IMR-90 (cell line): ENCODE measurements around the gene VPS26B. TPM values are rescaled to one million over a fixed set of nuclear protein-coding genes. Genes with fewer than 3 reads are reported as not detected.

ENCODE experiments used
- ATAC-seq: fragments of 200-7000 bp; cut with Tn5 transposase; 2 replicates; pipeline ENCODE4 v1.9.1; 2020; ENCODE audit warnings: low read depth, mild to moderate bottlenecking, moderate library complexity
- BruUV-seq: library from RNA; stranded (reverse); fragments of 400-500 nt; replicated peaks from 2 replicates; lab custom pipeline; 2021; lab: Mats Ljungman, UMichigan
- CTCF ChIA-PET: fragments of 300-600 bp; formaldehyde crosslinking; extraction: SDS; loops from one replicate; lab custom pipeline; 2021; ENCODE audit warnings: antibody characterized with exemption; lab: Yijun Ruan, JAX
- POLR2A ChIA-PET: fragments of 300-600 bp; sonication (Branson Sonifier 250); formaldehyde crosslinking; loops from one replicate; lab custom pipeline; 2022; ENCODE audit warnings: antibody characterized with exemption; ENCODE audit not compliant: unreplicated experiment; lab: Charles Lee
- DNase-seq: peaks from one replicate; pipeline ENCODE4 v3.0.0; 2013
- H2AFZ ChIP-seq: replicated peaks from 2 replicates; pipeline ENCODE3; 2013; ENCODE audit warnings: low read length, mild to moderate bottlenecking; ENCODE audit not compliant: poor library complexity
- H2AK5ac ChIP-seq: 2 replicates; pipeline ENCODE4 v1.6.1; 2013; ENCODE audit warnings: low read depth, low read length, inconsistent platforms
- H2AK9ac ChIP-seq: replicated peaks from 2 replicates; pipeline ENCODE3; 2013; ENCODE audit warnings: mild to moderate bottlenecking, low read depth, low read length, moderate library complexity; ENCODE audit not compliant: poor library complexity
- H2BK120ac ChIP-seq: 2 replicates; pipeline ENCODE4 v1.6.1; 2013; ENCODE audit warnings: low read depth, low read length, inconsistent platforms
- H2BK15ac ChIP-seq: 3 replicates; pipeline ENCODE4 v1.6.1; 2013; ENCODE audit warnings: low read depth, low read length, inconsistent platforms
- H2BK20ac ChIP-seq: 2 replicates; pipeline ENCODE4 v1.6.1; 2013; ENCODE audit warnings: low read depth, mild to moderate bottlenecking, inconsistent platforms, low read length, moderate library complexity
- H2BK5ac ChIP-seq: 2 replicates; pipeline ENCODE4 v1.6.1; 2013; ENCODE audit warnings: mild to moderate bottlenecking, low read depth, low read length, inconsistent platforms; ENCODE audit not compliant: poor library complexity, severe bottlenecking
- H3K14ac ChIP-seq: replicated peaks from 2 replicates; pipeline ENCODE4 v1.6.1; 2013; ENCODE audit warnings: low read depth, low read length, inconsistent platforms
- H3K18ac ChIP-seq: 2 replicates; pipeline ENCODE4 v1.6.1; 2013; ENCODE audit warnings: low read depth, low read length, control low read depth
- H3K23ac ChIP-seq: 2 replicates; pipeline ENCODE4 v1.6.1; 2013; ENCODE audit warnings: low read depth, low read length, inconsistent platforms
- H3K27ac ChIP-seq: 2 replicates; pipeline ENCODE4 v1.5.1; 2013; ENCODE audit warnings: mild to moderate bottlenecking, control low read depth, low read length; ENCODE audit not compliant: insufficient read depth
- H3K27me3 ChIP-seq: 2 replicates; pipeline ENCODE4 v1.6.1; 2013; ENCODE audit warnings: low read length; ENCODE audit not compliant: control insufficient read depth, insufficient read depth
- H3K36me3 ChIP-seq: 2 replicates; pipeline ENCODE4 v1.6.1; 2013; ENCODE audit warnings: low read length, mixed read lengths; ENCODE audit not compliant: control insufficient read depth, insufficient read depth
- H3K4ac ChIP-seq: 2 replicates; pipeline ENCODE4 v1.6.1; 2013; ENCODE audit warnings: low read depth, low read length, inconsistent platforms
- H3K4me1 ChIP-seq: 2 replicates; pipeline ENCODE4 v1.6.1; 2013; ENCODE audit warnings: low read length, mixed read lengths; ENCODE audit not compliant: control insufficient read depth, insufficient read depth
- H3K4me2 ChIP-seq: 2 replicates; pipeline ENCODE4 v1.6.1; 2013; ENCODE audit warnings: low read depth, mild to moderate bottlenecking, control low read depth, low read length, moderate library complexity
- H3K4me3 ChIP-seq: 2 replicates; pipeline ENCODE4 v1.5.1; 2013; ENCODE audit warnings: low read depth, mild to moderate bottlenecking, control low read depth, low read length, moderate library complexity; ENCODE audit not compliant: insufficient read depth
- H3K56ac ChIP-seq: 2 replicates; pipeline ENCODE4 v1.6.1; 2013; ENCODE audit warnings: low read length, inconsistent platforms; ENCODE audit not compliant: insufficient read depth; ENCODE audit errors: extremely low read depth
- H3K79me1 ChIP-seq, 2 experiments: 2 replicates each; pipeline ENCODE4 v1.6.1; 2013; ENCODE audit warnings: low read length in 2 of 2, inconsistent platforms in 1 of 2, low read depth in 1 of 2
- H3K9ac ChIP-seq: 2 replicates; pipeline ENCODE4 v1.6.1; 2013; ENCODE audit warnings: low read depth, low read length, control low read depth
- H3K9me1 ChIP-seq: 2 replicates; pipeline ENCODE4 v1.6.1; 2013; ENCODE audit warnings: low read length, inconsistent platforms; ENCODE audit not compliant: insufficient read depth
- H3K9me3 ChIP-seq: 2 replicates; pipeline ENCODE4 v1.6.1; 2013; ENCODE audit warnings: low read length; ENCODE audit not compliant: control insufficient read depth, insufficient read depth
- H4K20me1 ChIP-seq: 2 replicates; pipeline ENCODE4 v1.6.1; 2013; ENCODE audit warnings: low read length, inconsistent platforms; ENCODE audit not compliant: insufficient read depth
- H4K5ac ChIP-seq: 2 replicates; pipeline ENCODE4 v1.6.1; 2013; ENCODE audit warnings: mild to moderate bottlenecking, low read depth, low read length, control low read depth
- H4K8ac ChIP-seq, 2 experiments: 2 replicates each; pipeline ENCODE4 v1.6.1; 2013; ENCODE audit warnings: low read depth in 2 of 2, low read length in 2 of 2, control low read depth in 1 of 2, inconsistent platforms in 1 of 2
- H4K91ac ChIP-seq: 2 replicates; pipeline ENCODE4 v1.6.1; 2013; ENCODE audit warnings: low read depth, low read length, inconsistent platforms; ENCODE audit not compliant: insufficient read depth
- BHLHE40 ChIP-seq: fragments of 150-350 bp; IDR thresholded peaks from 2 replicates; pipeline ENCODE4 v1.6.1; 2016; ENCODE audit warnings: mild to moderate bottlenecking, low read depth, low read length
- CEBPB ChIP-seq: IDR thresholded peaks from 2 replicates; pipeline ENCODE4 v1.6.1; 2012; ENCODE audit warnings: low read depth, low read length, improper control_type of control experiment
- CHD1 ChIP-seq: IDR thresholded peaks from 2 replicates; pipeline ENCODE4 v1.6.1; 2012; ENCODE audit warnings: low read depth, low read length, improper control_type of control experiment
- FOS ChIP-seq: fragments of 150-350 bp; IDR thresholded peaks from 2 replicates; pipeline ENCODE4 v1.6.1; 2016; ENCODE audit warnings: low read depth, low read length
- MAFK ChIP-seq: IDR thresholded peaks from 2 replicates; pipeline ENCODE4 v1.6.1; 2012; ENCODE audit warnings: low read depth, low read length, improper control_type of control experiment
- MAZ ChIP-seq: IDR thresholded peaks from 2 replicates; pipeline ENCODE4 v1.6.1; 2012; ENCODE audit warnings: low read depth, mild to moderate bottlenecking, low read length, improper control_type of control experiment, moderate library complexity, borderline replicate concordance
- MXI1 ChIP-seq: IDR thresholded peaks from 2 replicates; pipeline ENCODE4 v1.6.1; 2012; ENCODE audit warnings: low read depth, mild to moderate bottlenecking, low read length, moderate library complexity, borderline replicate concordance
- NFE2L2 ChIP-seq: fragments of 150-350 bp; IDR thresholded peaks from 2 replicates; pipeline ENCODE4 v1.6.1; 2016; ENCODE audit warnings: low read depth, mild to moderate bottlenecking, low read length
- POLR2A ChIP-seq: IDR thresholded peaks from 2 replicates; pipeline ENCODE4 v1.6.1; 2012; ENCODE audit warnings: mild to moderate bottlenecking, low read depth, low read length
- RAD21 ChIP-seq: IDR thresholded peaks from 2 replicates; pipeline ENCODE4 v1.6.1; 2012; ENCODE audit warnings: low read length, improper control_type of control experiment
- RCOR1 ChIP-seq: IDR thresholded peaks from 2 replicates; pipeline ENCODE4 v1.6.1; 2012; ENCODE audit warnings: mild to moderate bottlenecking, low read length, improper control_type of control experiment; ENCODE audit not compliant: insufficient replicate concordance
- RFX5 ChIP-seq: IDR thresholded peaks from 2 replicates; pipeline ENCODE4 v1.8.0; 2012; ENCODE audit warnings: low read depth, mild to moderate bottlenecking, low read length, moderate library complexity
- SMC3 ChIP-seq: fragments of 150-350 bp; IDR thresholded peaks from 2 replicates; pipeline ENCODE4 v1.6.1; 2016; ENCODE audit warnings: low read depth, mild to moderate bottlenecking, antibody characterized with exemption, low read length, moderate library complexity
- WGBS, 2 experiments: methylation state at CpG; one replicate each; pipeline versions ENCODE4 v1.1.5 to v1.1.7; 2013; ENCODE audit warnings: missing lambda C conversion rate in 2 of 2; ENCODE audit not compliant: insufficient read length in 1 of 2; ENCODE audit errors: extremely low coverage in 2 of 2; 5-methylcytosine and 5-hydroxymethylcytosine counted together
- dilution Hi-C: fragments of 300-500 bp; cut with HindIII; formaldehyde crosslinking; loops from one replicate; pipeline ENCODE4 v1.14.3; 2018; ENCODE audit warnings: low sequenced_read_pairs; ENCODE audit not compliant: unreplicated experiment
- in situ Hi-C: fragments of 300-500 bp; cut with MboI; formaldehyde crosslinking; loops from 3 replicates; pipeline ENCODE4 v1.14.3; 2019; ENCODE audit warnings: low sequenced_read_pairs, inconsistent platforms, mixed read lengths
- intact Hi-C: fragments of 100-400 bp; cut with micrococcal nuclease; formaldehyde crosslinking; loops from 2 replicates; pipeline ENCODE4 v1.10.0; 2022
- polyA plus RNA-seq, 3 experiments: library from polyadenylated mRNA; depleted of rRNA; stranded (reverse); fragments of >200 nt; gene quantifications; 2 replicates each; pipeline ENCODE4 v1.2.3, GENCODE V29; 2012; ENCODE audit warnings: low replicate concordance in 1 of 3
- total RNA-seq: library from RNA; depleted of rRNA; stranded (reverse); fragments of >200 nt; gene quantifications from 2 replicates; pipeline ENCODE4 v1.2.3, GENCODE V29; 2012
- TF ChIP-seq, protein P1 (sequence below): conservative IDR thresholded peaks from 2 replicates; pipeline ENCODE4 v1.5.1; 2012; ENCODE audit warnings: mild to moderate bottlenecking, low read depth, low read length, improper control_type of control experiment
- TF ChIP-seq, protein P2 (sequence below): fragments of 150-350 bp; IDR thresholded peaks from 2 replicates; pipeline ENCODE4 v1.6.1; 2016; ENCODE audit warnings: low read depth, mild to moderate bottlenecking, low read length, moderate library complexity, borderline replicate concordance
- TF ChIP-seq, protein P3 (sequence below): fragments of 150-350 bp; IDR thresholded peaks from 2 replicates; pipeline ENCODE4 v1.6.1; 2017; ENCODE audit warnings: mild to moderate bottlenecking, antibody characterized with exemption, low read length, low read depth

The VPS26B gene
- total and polyA plus RNA-seq, 2 of the 4 experiments (the other 2 are of a cell fraction) = 41.6 to 51.1 TPM

DNA sequence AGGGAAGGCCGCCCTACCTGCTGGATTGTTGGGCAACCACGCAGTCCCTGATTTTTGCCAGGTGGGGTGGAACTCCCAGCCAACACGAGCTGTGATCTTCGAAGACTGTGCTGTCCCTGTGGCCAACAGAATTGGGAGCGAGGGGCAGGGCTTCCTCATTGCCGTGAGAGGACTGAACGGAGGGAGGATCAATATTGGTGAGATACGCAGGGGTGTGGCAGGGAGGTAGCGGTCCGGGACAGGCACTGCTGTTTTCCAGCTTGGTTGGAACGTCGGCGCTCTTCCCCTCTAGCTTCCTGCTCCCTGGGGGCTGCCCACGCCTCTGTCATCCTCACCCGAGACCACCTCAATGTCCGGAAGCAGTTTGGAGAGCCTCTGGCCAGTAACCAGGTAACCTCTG is 36.5 kb downstream of the VPS26B start:
- TF ChIP-seq, protein P1, sequence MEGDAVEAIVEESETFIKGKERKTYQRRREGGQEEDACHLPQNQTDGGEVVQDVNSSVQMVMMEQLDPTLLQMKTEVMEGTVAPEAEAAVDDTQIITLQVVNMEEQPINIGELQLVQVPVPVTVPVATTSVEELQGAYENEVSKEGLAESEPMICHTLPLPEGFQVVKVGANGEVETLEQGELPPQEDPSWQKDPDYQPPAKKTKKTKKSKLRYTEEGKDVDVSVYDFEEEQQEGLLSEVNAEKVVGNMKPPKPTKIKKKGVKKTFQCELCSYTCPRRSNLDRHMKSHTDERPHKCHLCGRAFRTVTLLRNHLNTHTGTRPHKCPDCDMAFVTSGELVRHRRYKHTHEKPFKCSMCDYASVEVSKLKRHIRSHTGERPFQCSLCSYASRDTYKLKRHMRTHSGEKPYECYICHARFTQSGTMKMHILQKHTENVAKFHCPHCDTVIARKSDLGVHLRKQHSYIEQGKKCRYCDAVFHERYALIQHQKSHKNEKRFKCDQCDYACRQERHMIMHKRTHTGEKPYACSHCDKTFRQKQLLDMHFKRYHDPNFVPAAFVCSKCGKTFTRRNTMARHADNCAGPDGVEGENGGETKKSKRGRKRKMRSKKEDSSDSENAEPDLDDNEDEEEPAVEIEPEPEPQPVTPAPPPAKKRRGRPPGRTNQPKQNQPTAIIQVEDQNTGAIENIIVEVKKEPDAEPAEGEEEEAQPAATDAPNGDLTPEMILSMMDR = no peak
- no peak for TF ChIP-seq RAD21
- TF ChIP-seq, protein P2, sequence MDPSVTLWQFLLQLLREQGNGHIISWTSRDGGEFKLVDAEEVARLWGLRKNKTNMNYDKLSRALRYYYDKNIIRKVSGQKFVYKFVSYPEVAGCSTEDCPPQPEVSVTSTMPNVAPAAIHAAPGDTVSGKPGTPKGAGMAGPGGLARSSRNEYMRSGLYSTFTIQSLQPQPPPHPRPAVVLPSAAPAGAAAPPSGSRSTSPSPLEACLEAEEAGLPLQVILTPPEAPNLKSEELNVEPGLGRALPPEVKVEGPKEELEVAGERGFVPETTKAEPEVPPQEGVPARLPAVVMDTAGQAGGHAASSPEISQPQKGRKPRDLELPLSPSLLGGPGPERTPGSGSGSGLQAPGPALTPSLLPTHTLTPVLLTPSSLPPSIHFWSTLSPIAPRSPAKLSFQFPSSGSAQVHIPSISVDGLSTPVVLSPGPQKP = no peak
- no peak for TF ChIP-seq BHLHE40
- no peak for TF ChIP-seq MAFK
- TF ChIP-seq RCOR1 = no peak
- TF ChIP-seq CEBPB = no peak
- TF ChIP-seq SMC3 = no peak
- TF ChIP-seq RFX5 = no peak
- TF ChIP-seq, protein P3, sequence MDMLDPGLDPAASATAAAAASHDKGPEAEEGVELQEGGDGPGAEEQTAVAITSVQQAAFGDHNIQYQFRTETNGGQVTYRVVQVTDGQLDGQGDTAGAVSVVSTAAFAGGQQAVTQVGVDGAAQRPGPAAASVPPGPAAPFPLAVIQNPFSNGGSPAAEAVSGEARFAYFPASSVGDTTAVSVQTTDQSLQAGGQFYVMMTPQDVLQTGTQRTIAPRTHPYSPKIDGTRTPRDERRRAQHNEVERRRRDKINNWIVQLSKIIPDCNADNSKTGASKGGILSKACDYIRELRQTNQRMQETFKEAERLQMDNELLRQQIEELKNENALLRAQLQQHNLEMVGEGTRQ = no peak
- no peak for TF ChIP-seq POLR2A
- TF ChIP-seq MXI1 = no peak
- no peak for TF ChIP-seq NFE2L2
- TF ChIP-seq CHD1 = no peak
- no peak for TF ChIP-seq FOS
- TF ChIP-seq MAZ = no peak
- Histone ChIP-seq H3K36me3 (peaks cover 45% of the 10 kb centered on the region), H2BK15ac (no peak overlapping the region), H3K14ac (no peak overlapping the region), H2BK20ac (no peak overlapping the region), H3K23ac (no peak overlapping the region), H3K9ac (no peak overlapping the region), H3K18ac (no peak overlapping the region), H4K8ac (no peak overlapping the region), H3K4me2 (no peak overlapping the region), H3K9me3 (no peaks in the 10 kb centered on the region), H2AK5ac (no peak overlapping the region), H3K4ac (no peak overlapping the region), H3K27ac (no peak overlapping the region), H3K27me3 (no peaks in the 10 kb centered on the region), H4K5ac (no peak overlapping the region), H3K79me1 (peaks cover 4% of the 10 kb centered on the region in 2 experiments; a peak in 2 of 4 replicates), H2BK120ac (no peak overlapping the region), H2AK9ac (no peak overlapping the region), H3K56ac (no peak overlapping the region), H2BK5ac (no peak overlapping the region), H4K91ac (no peak overlapping the region), H2AFZ (no peak overlapping the region), H3K4me1 (no peaks in the 10 kb centered on the region), H4K20me1 (no peaks in the 10 kb centered on the region; the same call in 1 of the 2 replicates), H3K4me3 (no peak overlapping the region), H3K9me1 (no peaks in the 10 kb centered on the region; the same call in 1 of the 2 replicates)
- DNase-seq = no peak
- in situ Hi-C loops = no loop called here
- ATAC-seq = no peak
- POLR2A ChIA-PET = no interaction called here
- 91% methylated on average over 7 of the region's 16 CpGs; no CpG with 5 or more reads in 1 of the 2 experiments for WGBS, 2 experiments
- CTCF ChIA-PET = interaction anchor here (1.3 kb wide), 2 partner anchors 13 to 16 kb away, joined by 3 to 6 read pairs; no protein-coding TSS in a partner anchor
- dilution Hi-C loops = no loop called here
- no TSS peak for BruUV-seq
- intact Hi-C loops = no loop called here
